ENCODE data around the gene IFT57. TPM values are rescaled to one million over a fixed set of nuclear protein-coding genes. Genes with fewer than 3 reads are reported as not detected.
A peak's percentile ranks its signal among the peaks of the same experiment; 100 is the strongest.

IFT57 gene, protein sequence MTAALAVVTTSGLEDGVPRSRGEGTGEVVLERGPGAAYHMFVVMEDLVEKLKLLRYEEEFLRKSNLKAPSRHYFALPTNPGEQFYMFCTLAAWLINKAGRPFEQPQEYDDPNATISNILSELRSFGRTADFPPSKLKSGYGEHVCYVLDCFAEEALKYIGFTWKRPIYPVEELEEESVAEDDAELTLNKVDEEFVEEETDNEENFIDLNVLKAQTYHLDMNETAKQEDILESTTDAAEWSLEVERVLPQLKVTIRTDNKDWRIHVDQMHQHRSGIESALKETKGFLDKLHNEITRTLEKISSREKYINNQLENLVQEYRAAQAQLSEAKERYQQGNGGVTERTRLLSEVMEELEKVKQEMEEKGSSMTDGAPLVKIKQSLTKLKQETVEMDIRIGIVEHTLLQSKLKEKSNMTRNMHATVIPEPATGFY
- 27.3 and 28.6 TPM in 2 replicates for total RNA-seq (2014; rRNA removed; shearing (Covaris generic))
- 39.5 and 49.0 TPM in 2 replicates for polyA plus RNA-seq (2016; fragmentation: Nextera tagmentation; extraction: Ambion mirVana)
- long read RNA-seq, transcript IFT57-201 (11 exons, 3,203 nt), result major isoform, 12 of 36 reads
- long read RNA-seq, partial matches to known transcripts, result 19 of 36 reads
- long read RNA-seq, other reads (novel, unspliced or antisense), result 3 of 36 reads

GRCh38 chr3:108221911-108222852, at the start of gene IFT57:
Gene IFT57, minus strand, starts transcription at chr3:108222424. Its CDS starts 102 bp downstream, at chr3:108222322.
- no peaks in the 10 kb centered on the region for H3K36me3 ChIP-seq (ENCODE audit: insufficient read depth)
- no peaks in the 10 kb centered on the region for H3K79me2 ChIP-seq (replicated peaks; ENCODE audit: insufficient read depth)
- H3K27me3 Mint-ChIP-seq (ENCODE audit: insufficient read depth, low read depth, poor library complexity), result peaks cover 5% of the 10 kb centered on the region
- no peaks in the 10 kb centered on the region for H3K9me2 ChIP-seq (ENCODE audit: insufficient read depth)
- peak within 1 kb of the TSS; percentile 78 for H3K4me3 ChIP-seq
- no peak for TF ChIP-seq EZH2 (IDR thresholded peaks at IDR 0.05; ENCODE audit: low read depth, unreplicated experiment)
- TF ChIP-seq STAT1 (IDR thresholded peaks at IDR 0.05; ENCODE audit: unreplicated experiment), result no peak
- TF ChIP-seq CREB1 (CRISPR knock-in tag; IDR thresholded peaks at IDR 0.05; ENCODE audit: low read depth), result peak; percentile 95
- peak; percentile 72 for TF ChIP-seq POLR2AphosphoS5 (IDR thresholded peaks at IDR 0.05; ENCODE audit: low read depth)
- no peaks in the 10 kb centered on the region for H3K27me3 ChIP-seq (ENCODE audit: insufficient read depth)
- H3K27ac Mint-ChIP-seq, result peak within 1 kb of the TSS; percentile 91
- H3K9me3 Mint-ChIP-seq, result no peaks in the 10 kb centered on the region
- H4K20me1 ChIP-seq (replicated peaks; ENCODE audit: insufficient read depth), result no peaks in the 10 kb centered on the region
- peak within 1 kb of the TSS; percentile 93 for H3K4me2 ChIP-seq
- peak within 1 kb of the TSS; percentile 99 for H3K4me3 Mint-ChIP-seq
- H2AFZ ChIP-seq, result peak within 1 kb of the TSS; percentile 88
- H3F3A ChIP-seq (replicated peaks; ENCODE audit: low read depth), result no peaks in the 10 kb centered on the region
- ATAC-seq (peak; percentile 96), DNase-seq (ENCODE audit: low spot score) (peak; percentile 98)
- peaks cover 13% of the 10 kb centered on the region; the same call in 2 of the 3 replicates for H3K4me1 Mint-ChIP-seq
- peaks cover 6% of the 10 kb centered on the region for H3K4me1 ChIP-seq (ENCODE audit: insufficient read depth)
- H3K27ac ChIP-seq (ENCODE audit: low read depth), result no peak within 1 kb of the TSS
- H3K36me3 Mint-ChIP-seq (ENCODE audit: low read depth), result no peaks in the 10 kb centered on the region

DNA sequence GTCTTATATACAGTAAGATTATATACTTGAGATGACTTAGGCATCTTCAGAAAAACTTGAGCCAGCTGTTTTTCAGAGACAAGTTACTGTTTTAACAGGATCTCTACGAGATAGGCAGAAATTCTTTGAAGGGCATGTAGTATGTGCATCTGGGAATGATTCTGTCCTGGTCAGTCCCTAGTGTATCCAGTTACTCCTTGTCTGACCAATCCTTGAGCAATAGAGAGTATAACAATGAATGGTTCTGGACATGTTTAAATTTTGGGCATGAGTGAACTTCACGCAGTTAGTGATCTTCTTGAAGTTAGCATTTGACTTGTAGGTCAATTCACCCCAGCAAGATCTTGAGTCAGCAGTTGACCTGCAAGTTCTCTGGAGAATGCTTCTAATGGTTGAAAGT, 49.4 kb upstream of the IFT57 start:
- Mint-ChIP-seq H3K9me3 (peaks cover 11% of the 10 kb centered on the region; the same call in 2 of the 3 replicates), H3K36me3 (ENCODE audit: low read depth) (0 out of 3 replicates have a peak, but pooled peaks cover 3% of the 10 kb centered on the region), H3K27ac (no peak overlapping the region), H3K27me3 (ENCODE audit: insufficient read depth, low read depth, poor library complexity) (no peaks in the 10 kb centered on the region), H3K4me3 (no peak overlapping the region), H3K4me1 (peaks cover 2% of the 10 kb centered on the region; the same call in 2 of the 3 replicates)
- H3K4me1 ChIP-seq (ENCODE audit: insufficient read depth), result no peaks in the 10 kb centered on the region
- no peak for DNase-seq (ENCODE audit: low spot score)
- H3K27ac ChIP-seq (ENCODE audit: low read depth), result no peak overlapping the region
- H3F3A ChIP-seq (replicated peaks; ENCODE audit: low read depth), result no peaks in the 10 kb centered on the region
- ATAC-seq, result no peak
- H3K27me3 ChIP-seq (ENCODE audit: insufficient read depth), result no peaks in the 10 kb centered on the region
- no peaks in the 10 kb centered on the region for H4K20me1 ChIP-seq (replicated peaks; ENCODE audit: insufficient read depth)
- 0 out of 2 replicates have a peak, but pooled peaks cover 6% of the 10 kb centered on the region for H3K9me2 ChIP-seq (ENCODE audit: insufficient read depth)
- H3K4me2 ChIP-seq, result no peak overlapping the region
- no peak overlapping the region for H3K4me3 ChIP-seq
- no peaks in the 10 kb centered on the region for H3K36me3 ChIP-seq (ENCODE audit: insufficient read depth)
- H3K79me2 ChIP-seq (replicated peaks; ENCODE audit: insufficient read depth), result no peaks in the 10 kb centered on the region
- H2AFZ ChIP-seq, result no peak overlapping the region
- TF ChIP-seq POLR2AphosphoS5 (IDR thresholded peaks at IDR 0.05; ENCODE audit: low read depth) (no peak), CTCF (conservative IDR thresholded peaks at IDR 0.05; ENCODE audit: low read depth in 2 of 2) (no peak), EZH2phosphoT487 (IDR thresholded peaks at IDR 0.05; ENCODE audit: unreplicated experiment) (no peak), STAT1 (IDR thresholded peaks at IDR 0.05; ENCODE audit: unreplicated experiment) (no peak), JUNB (IDR thresholded peaks at IDR 0.05; ENCODE audit: unreplicated experiment) (no peak), ZNF114 (CRISPR knock-in tag; IDR thresholded peaks at IDR 0.05) (no peak), CREB1 (CRISPR knock-in tag; IDR thresholded peaks at IDR 0.05; ENCODE audit: low read depth) (no peak), NANOG (IDR thresholded peaks at IDR 0.05; ENCODE audit: borderline replicate concordance) (no peak), ZNF331 (CRISPR knock-in tag; IDR thresholded peaks at IDR 0.05; ENCODE audit: low read depth) (no peak), EZH2 (IDR thresholded peaks at IDR 0.05; ENCODE audit: low read depth, unreplicated experiment) (no peak)
- TF ChIP-seq, protein P1, sequence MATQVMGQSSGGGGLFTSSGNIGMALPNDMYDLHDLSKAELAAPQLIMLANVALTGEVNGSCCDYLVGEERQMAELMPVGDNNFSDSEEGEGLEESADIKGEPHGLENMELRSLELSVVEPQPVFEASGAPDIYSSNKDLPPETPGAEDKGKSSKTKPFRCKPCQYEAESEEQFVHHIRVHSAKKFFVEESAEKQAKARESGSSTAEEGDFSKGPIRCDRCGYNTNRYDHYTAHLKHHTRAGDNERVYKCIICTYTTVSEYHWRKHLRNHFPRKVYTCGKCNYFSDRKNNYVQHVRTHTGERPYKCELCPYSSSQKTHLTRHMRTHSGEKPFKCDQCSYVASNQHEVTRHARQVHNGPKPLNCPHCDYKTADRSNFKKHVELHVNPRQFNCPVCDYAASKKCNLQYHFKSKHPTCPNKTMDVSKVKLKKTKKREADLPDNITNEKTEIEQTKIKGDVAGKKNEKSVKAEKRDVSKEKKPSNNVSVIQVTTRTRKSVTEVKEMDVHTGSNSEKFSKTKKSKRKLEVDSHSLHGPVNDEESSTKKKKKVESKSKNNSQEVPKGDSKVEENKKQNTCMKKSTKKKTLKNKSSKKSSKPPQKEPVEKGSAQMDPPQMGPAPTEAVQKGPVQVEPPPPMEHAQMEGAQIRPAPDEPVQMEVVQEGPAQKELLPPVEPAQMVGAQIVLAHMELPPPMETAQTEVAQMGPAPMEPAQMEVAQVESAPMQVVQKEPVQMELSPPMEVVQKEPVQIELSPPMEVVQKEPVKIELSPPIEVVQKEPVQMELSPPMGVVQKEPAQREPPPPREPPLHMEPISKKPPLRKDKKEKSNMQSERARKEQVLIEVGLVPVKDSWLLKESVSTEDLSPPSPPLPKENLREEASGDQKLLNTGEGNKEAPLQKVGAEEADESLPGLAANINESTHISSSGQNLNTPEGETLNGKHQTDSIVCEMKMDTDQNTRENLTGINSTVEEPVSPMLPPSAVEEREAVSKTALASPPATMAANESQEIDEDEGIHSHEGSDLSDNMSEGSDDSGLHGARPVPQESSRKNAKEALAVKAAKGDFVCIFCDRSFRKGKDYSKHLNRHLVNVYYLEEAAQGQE (IDR thresholded peaks at IDR 0.05; ENCODE audit: unreplicated experiment), result no peak
- TF ChIP-seq, protein P2, sequence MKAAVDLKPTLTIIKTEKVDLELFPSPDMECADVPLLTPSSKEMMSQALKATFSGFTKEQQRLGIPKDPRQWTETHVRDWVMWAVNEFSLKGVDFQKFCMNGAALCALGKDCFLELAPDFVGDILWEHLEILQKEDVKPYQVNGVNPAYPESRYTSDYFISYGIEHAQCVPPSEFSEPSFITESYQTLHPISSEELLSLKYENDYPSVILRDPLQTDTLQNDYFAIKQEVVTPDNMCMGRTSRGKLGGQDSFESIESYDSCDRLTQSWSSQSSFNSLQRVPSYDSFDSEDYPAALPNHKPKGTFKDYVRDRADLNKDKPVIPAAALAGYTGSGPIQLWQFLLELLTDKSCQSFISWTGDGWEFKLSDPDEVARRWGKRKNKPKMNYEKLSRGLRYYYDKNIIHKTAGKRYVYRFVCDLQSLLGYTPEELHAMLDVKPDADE (IDR thresholded peaks at IDR 0.05), result no peak

Data from GM23338 (cell line).